ENCODE measurements around the gene CDR2. TPM values are rescaled to one million over a fixed set of nuclear protein-coding genes. Genes with fewer than 3 reads are reported as not detected.

Gene CDR2
- total and polyA plus RNA-seq, 8 donors, result 8.9 to 198 (median 22.2) TPM

GRCh38 chr16:22340945-22341344, 33.5 kb downstream of the CDR2 start:
- Histone ChIP-seq H3K36me3 (peaks cover 4 to 45% (median 31%) of the 10 kb centered on the region in 4 donors), H3K4me3 (no peak overlapping the region), H3K9me3 (peaks cover 0 to 22% (median 12%) of the 10 kb centered on the region in 4 donors), H3K4me1 (no peaks in the 10 kb centered on the region), H3K27me3 (no peaks in the 10 kb centered on the region), H3K27ac (no peak overlapping the region)
- TF ChIP-seq, protein P1, sequence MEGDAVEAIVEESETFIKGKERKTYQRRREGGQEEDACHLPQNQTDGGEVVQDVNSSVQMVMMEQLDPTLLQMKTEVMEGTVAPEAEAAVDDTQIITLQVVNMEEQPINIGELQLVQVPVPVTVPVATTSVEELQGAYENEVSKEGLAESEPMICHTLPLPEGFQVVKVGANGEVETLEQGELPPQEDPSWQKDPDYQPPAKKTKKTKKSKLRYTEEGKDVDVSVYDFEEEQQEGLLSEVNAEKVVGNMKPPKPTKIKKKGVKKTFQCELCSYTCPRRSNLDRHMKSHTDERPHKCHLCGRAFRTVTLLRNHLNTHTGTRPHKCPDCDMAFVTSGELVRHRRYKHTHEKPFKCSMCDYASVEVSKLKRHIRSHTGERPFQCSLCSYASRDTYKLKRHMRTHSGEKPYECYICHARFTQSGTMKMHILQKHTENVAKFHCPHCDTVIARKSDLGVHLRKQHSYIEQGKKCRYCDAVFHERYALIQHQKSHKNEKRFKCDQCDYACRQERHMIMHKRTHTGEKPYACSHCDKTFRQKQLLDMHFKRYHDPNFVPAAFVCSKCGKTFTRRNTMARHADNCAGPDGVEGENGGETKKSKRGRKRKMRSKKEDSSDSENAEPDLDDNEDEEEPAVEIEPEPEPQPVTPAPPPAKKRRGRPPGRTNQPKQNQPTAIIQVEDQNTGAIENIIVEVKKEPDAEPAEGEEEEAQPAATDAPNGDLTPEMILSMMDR (IDR thresholded peaks at IDR 0.05), result no peak
- TF ChIP-seq POLR2AphosphoS5 (IDR thresholded peaks at IDR 0.05) (no peak), EP300 (IDR thresholded peaks at IDR 0.05) (no peak)
- intact Hi-C loops (cut with DNase I; ENCODE audit: low total_unique reads), result no loop called here
- DNase-seq, result no peak

- Histone ChIP-seq H3K4me3 (no peak overlapping the region), H3K27ac (no peak overlapping the region), H3K9me3 (peaks cover 0 to 22% (median 13%) of the 10 kb centered on the region in 4 donors), H3K27me3 (no peaks in the 10 kb centered on the region), H3K4me1 (no peaks in the 10 kb centered on the region), H3K36me3 (peaks cover 15 to 67% (median 52%) of the 10 kb centered on the region in 4 donors)
- intact Hi-C loops (cut with DNase I; ENCODE audit: low total_unique reads), result no loop called here
- WGBS, 5 donors, result 90 to 91% (median 90%) methylated on average over 4 of the region's 4 CpGs
- no peak for DNase-seq
- TF ChIP-seq EP300 (IDR thresholded peaks at IDR 0.05) (no peak), POLR2A (IDR thresholded peaks at IDR 0.05) (no peak), POLR2AphosphoS5 (IDR thresholded peaks at IDR 0.05) (no peak)
- TF ChIP-seq, protein P1 (IDR thresholded peaks at IDR 0.05), result no peak
Measured at GRCh38 chr16:22337849-22338635, 36.4 kb downstream of the CDR2 start.

GRCh38 chr16:22337045-22337444, 37.4 kb downstream of the CDR2 start:
- intact Hi-C loops (cut with DNase I; ENCODE audit: low total_unique reads), result no loop called here

GRCh38 chr16:22336581-22336980, 37.8 kb downstream of the CDR2 start:
- DNase-seq, result no peak
- TF ChIP-seq EP300 (IDR thresholded peaks at IDR 0.05) (no peak), POLR2A (IDR thresholded peaks at IDR 0.05) (no peak), POLR2AphosphoS5 (IDR thresholded peaks at IDR 0.05) (no peak)
- TF ChIP-seq, protein P1 (IDR thresholded peaks at IDR 0.05), result no peak
- H3K27ac ChIP-seq, result no peak overlapping the region
- H3K36me3 ChIP-seq, result peaks cover 15 to 76% (median 63%) of the 10 kb centered on the region in 4 donors
- H3K27me3 ChIP-seq, result no peaks in the 10 kb centered on the region
- peaks cover 0 to 22% (median 13%) of the 10 kb centered on the region in 4 donors for H3K9me3 ChIP-seq
- no peak overlapping the region for H3K4me3 ChIP-seq
- intact Hi-C loops (cut with DNase I; ENCODE audit: low total_unique reads), result no loop called here
- no peaks in the 10 kb centered on the region for H3K4me1 ChIP-seq

More at GRCh38 chr16:22337045-22337444, 37.4 kb downstream of the CDR2 start:
- H3K27ac ChIP-seq, result no peak overlapping the region
- peaks cover 0 to 22% (median 13%) of the 10 kb centered on the region in 4 donors for H3K9me3 ChIP-seq
- no peaks in the 10 kb centered on the region for H3K27me3 ChIP-seq
- DNase-seq, result no peak
- no peaks in the 10 kb centered on the region for H3K4me1 ChIP-seq
- H3K36me3 ChIP-seq, result peaks cover 15 to 72% (median 59%) of the 10 kb centered on the region in 4 donors
- H3K4me3 ChIP-seq, result no peak overlapping the region
- TF ChIP-seq POLR2AphosphoS5 (IDR thresholded peaks at IDR 0.05), result no peak
- TF ChIP-seq EP300 (IDR thresholded peaks at IDR 0.05), result no peak
- no peak for TF ChIP-seq POLR2A (IDR thresholded peaks at IDR 0.05)
- TF ChIP-seq, protein P1 (IDR thresholded peaks at IDR 0.05), result no peak

Data from stomach (tissue), 9 donors.